Endothelial cell of coronary artery (primary cell): Measurements from ENCODE around the gene AHCYL2. TPM values are rescaled to one million over a fixed set of nuclear protein-coding genes. Genes with fewer than 3 reads are reported as not detected.

Experiments
- total RNA-seq: library from RNA; depleted of rRNA; stranded (reverse); fragments of >200 nt; gene quantifications from 2 replicates; pipeline ENCODE4 v1.2.3, GENCODE V29; 2014

Gene AHCYL2
- 8.2 and 11.8 TPM in 2 replicates for total RNA-seq

GRCh38 chr7:129224251-129225205, at the start of gene AHCYL2:
TSS of gene AHCYL2 (plus strand) at chr7:129225030.

GRCh38 chr7:129188372-129188891, 36.4 kb upstream of the AHCYL2 start, which contains the start of gene SMO:
TSS of gene SMO (plus strand) at chr7:129188633. CDS start at chr7:129189152, 519 bp downstream.

GRCh38 chr7:129433847-129434674, 209.2 kb downstream of the AHCYL2 start, which contains the start of gene STRIP2:
TSS of gene STRIP2 (plus strand) at chr7:129434432. CDS start at chr7:129434473, 41 bp downstream.

Other genes starting within 250 kb of the AHCYL2 start
- gene TNPO3, start 169.9 kb upstream of the AHCYL2 start, total RNA-seq = 68.0 and 68.6 TPM in 2 replicates
- 0.27 and 0.38 TPM in 2 replicates for gene TSPAN33, start 80.3 kb upstream of the AHCYL2 start, total RNA-seq
- 7.7 and 8.8 TPM in 2 replicates for gene SMO, start 36.4 kb upstream of the AHCYL2 start, total RNA-seq
- 4.1 and 5.7 TPM in 2 replicates for gene STRIP2, start 209.4 kb downstream of the AHCYL2 start, total RNA-seq